HG03045 (cell line): Measurements from ENCODE around the gene ARPC3.
"Not testable (repeated sequence)": the region's sequence is repeated elsewhere in the genome, so short reads cannot be mapped to it uniquely, and the experiment has no call there.

ENCODE experiments used
- ATAC-seq: cut with Tn5 transposase; IDR thresholded peaks from one replicate; pipeline ENCODE4 v1.9.1; 2021; ENCODE audit warnings: mild to moderate bottlenecking, moderate library complexity; ENCODE audit not compliant: unreplicated experiment

Gene ARPC3

DNA sequence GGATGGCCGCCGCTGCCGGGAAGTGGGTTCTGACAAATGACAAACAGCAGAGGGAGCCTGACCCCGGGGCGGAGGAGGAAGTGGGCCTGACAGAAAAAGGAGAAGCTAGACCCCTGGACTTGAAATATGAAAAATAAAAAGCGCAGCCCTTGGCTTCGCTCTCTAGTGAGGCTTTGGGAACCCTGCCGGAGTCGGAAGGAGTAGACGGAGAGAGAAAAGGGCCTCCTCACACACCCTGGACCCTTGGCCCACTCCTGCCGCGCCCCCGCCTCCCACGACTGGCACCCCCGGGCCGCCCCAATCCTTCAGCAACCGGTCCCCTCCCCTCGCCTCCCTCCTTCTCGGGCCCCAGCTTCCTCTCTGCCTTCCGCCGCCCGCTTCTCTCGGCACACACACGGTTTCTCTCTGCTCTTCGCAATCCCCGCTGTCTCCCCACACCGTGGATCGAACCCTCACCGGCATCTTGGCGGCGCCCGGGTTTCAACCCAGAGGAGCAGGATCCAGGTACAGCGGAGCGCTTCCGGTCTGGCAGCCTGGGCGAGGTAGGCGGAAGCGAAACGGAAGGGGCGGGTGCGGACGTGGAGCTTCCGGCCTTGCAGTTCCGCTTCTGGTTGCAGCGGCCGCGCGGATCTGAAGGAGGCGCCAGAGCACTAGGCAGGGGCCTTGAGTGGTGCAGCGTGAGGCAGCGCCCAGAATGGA is at the start of gene ARPC3:
Gene ARPC3 (minus strand): TSS at position 539 of the 699 bp plus-strand sequence. CDS start 77 bp downstream, at position 462.
- peak; percentile 94 for ATAC-seq

DNA sequence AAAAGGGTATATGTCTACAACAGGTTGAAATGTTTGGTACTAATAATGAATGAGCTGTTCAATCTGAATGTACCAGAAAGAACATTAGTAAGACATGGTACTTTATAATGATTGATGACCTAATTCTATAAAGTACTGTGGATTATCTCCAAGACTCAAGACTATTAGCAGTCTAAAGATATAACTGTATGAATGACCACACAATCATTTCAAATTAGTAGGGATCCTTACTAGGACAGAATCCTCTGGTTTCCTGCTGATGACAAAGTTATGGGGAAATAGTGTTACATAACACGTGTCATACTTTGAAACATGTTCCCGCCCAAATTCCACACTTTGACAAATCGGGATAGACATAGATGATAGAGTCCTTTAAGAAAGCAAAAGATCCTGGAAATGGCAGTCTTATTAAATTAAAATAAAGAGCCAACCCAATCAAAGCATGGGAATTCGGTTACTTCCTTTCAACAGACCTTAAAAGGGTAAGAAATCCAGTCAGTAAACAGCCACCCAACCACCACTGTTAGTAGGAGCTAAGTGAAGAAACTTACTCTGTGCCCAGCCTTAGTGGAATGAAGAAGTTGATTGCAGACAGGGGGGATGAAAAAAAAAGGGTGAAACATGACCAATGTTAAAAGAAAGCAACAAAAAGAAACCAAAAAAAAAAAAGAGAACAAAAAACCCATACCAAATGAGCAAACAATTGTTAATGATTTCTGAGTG is 49.0 kb upstream of the ARPC3 start:
- ATAC-seq, result no peak

GRCh38 chr12:110475426-110475825 is 25.3 kb upstream of the ARPC3 start:
- ATAC-seq, result no peak

GRCh38 chr12:110468214-110469048 is 18.3 kb upstream of the ARPC3 start, which contains the start of the genes FAM216A and GPN3:
Gene FAM216A, plus strand, starts transcription at chr12:110468845. Its CDS starts 31 bp downstream, at chr12:110468876.
Gene GPN3, minus strand, starts transcription at chr12:110468257. Its CDS starts 54 bp downstream, at chr12:110468203.
- ATAC-seq, result peak; percentile 76

GRCh38 chr12:110467847-110468213 is 17.7 kb upstream of the ARPC3 start:
- no peak for ATAC-seq

GRCh38 chr12:110466791-110467190 is 16.7 kb upstream of the ARPC3 start:
- no peak for ATAC-seq

DNA sequence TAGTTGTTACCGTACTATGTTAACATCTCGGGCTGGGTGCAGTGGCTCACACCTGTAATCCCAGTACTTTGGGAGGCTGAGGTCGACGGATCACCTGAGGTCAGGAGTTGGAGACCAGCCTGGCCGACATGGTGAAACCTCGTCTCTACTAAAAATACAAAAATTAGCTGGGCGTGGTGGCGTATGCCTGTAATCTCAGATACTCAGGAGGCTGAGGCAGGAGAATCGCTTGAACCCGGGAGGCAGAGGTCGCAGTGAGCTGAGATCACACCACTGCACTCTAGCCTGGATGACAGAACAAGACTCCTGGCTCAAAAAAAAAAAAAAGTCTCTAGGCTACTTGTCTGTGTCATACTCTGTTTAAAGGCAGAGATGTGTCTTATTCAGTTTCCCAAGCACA is 15.6 kb upstream of the ARPC3 start:
- not testable (repeated sequence) for ATAC-seq

DNA sequence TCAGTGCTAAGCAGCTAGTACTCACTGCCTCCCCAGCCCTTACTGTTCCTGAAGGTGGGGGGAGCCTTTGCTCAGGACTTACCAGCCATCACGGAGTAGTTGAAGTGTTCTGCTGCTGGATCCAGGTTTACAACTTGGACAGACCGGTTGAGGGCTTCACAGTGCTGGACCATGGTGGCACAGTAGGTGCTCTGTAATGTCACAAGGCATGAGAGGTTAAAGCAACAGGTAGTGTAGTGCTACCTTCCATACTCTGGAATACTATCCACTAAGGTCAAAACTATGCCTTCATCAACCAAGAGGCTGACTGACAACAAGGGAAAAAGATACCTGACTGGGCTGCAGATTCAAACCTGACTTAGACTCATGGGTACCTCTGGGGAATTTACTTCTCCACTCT is 14.9 kb upstream of the ARPC3 start:
- no peak for ATAC-seq

- ATAC-seq, result not testable (repeated sequence)
These were observed 11.1 kb upstream of the ARPC3 start for GRCh38 chr12:110461189-110461588.

DNA sequence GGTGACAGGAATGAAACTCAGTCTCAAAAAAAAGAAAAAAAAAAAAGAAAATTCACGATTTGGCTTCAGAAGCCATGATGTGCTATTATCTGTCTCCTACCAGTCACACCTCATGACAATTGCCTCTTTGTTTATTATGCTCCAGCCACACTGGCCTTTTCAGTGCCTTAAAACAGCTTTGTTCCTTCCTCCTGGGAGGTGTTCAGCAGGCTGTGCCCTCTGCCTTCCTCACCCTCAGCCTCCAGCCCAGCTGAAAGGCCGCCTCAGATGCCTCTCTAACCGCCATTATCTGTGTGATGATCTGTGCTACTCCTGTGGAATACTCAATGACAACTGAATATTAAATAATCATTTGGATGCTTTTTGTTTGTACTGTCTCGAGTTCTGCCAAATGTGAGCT is 8.6 kb upstream of the ARPC3 start:
- ATAC-seq, result no peak

GRCh38 chr12:110453569-110454296 is 3.6 kb upstream of the ARPC3 start:
- ATAC-seq, result no peak

GRCh38 chr12:110451263-110451662 is 1.1 kb upstream of the ARPC3 start:
- no peak for ATAC-seq

DNA sequence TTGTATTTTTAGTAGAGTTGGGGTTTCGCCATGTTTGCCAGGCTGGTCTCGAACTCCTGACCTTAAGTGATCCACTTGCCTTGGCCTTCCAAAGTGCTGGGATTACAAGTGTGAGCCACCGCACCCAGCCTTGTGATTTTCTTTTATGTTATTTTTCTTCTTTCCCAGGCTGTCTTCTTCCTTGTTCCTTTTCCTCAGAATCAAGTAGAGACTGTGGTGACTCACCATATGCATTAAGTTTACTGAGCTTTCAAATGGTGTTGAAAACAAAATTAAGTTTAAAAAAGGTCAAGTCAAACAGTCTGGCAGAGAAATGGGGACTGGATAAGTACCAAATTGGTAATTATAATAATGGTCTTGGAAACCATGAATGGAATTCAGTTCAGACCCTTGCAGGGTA is 5.7 kb downstream of the ARPC3 start:
- no peak for ATAC-seq

DNA sequence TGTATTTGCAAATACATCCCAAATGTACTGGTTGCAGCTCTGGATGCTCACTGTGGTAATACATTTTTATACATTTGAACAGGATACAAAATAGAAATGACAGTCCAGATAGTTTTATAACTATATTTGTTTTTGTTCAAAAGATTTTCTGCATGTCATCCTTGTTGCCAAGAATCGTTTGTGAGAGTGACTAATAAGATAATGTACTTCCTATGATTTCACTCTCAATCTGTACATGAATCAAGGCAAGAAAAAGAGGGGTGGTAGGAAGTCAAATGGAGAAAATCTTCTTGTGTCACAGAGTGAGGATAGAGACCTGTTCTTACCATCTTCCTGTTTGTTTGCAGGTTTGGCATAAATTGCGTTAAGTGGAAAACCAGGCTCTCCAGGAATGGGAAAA is 13.9 kb downstream of the ARPC3 start:
- no peak for ATAC-seq

DNA sequence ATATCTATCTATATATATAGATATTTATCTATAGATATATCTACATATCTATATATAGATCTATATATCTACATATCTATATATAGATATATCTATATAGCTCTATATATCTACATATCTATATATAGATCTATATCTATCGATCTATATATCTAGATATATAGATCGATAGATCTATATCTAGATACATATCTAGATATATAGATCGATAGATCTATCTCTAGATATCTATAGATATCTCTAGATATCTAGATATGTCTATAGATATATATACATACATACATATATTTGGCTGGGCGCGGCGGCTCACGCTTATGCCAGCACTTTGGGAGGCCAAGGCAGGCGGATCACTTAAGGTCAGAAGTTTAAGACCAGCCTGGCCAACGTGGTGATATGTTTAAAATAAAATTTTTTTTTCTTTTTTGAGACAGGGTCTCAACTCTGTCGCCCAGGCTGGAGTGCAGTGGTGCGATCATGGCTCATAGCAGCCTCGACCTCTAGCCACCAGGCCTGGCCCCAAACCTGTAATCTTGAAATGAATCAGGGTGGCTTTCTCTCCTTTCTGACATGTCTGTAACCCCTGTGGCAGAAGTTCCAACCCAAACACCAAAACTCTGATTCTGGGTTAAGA is 18.1 kb downstream of the ARPC3 start:
- no peak for ATAC-seq

GRCh38 chr12:110429676-110430075 is 20.5 kb downstream of the ARPC3 start:
- not testable (repeated sequence) for ATAC-seq

DNA sequence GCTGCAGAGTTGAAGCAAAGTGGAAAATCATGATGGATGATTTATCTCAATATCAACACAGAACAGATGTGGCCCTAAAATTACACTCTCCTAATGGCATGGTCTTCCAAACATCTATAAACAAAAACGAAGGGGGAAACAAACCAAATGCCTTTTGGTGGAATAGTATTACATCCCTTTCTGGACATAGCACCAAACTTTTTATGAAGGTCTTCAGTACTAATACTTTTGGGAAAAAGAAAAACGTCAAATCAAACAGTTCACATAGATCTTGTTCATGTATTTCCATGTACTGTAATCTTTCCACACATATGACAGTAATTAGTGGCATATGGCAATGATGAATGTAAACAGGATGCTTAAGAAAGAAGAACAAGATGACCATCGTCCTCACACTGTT is 23.7 kb downstream of the ARPC3 start:
- no peak for ATAC-seq

- no peak for ATAC-seq
These were observed 25.9 kb downstream of the ARPC3 start for GRCh38 chr12:110424237-110424636.

DNA sequence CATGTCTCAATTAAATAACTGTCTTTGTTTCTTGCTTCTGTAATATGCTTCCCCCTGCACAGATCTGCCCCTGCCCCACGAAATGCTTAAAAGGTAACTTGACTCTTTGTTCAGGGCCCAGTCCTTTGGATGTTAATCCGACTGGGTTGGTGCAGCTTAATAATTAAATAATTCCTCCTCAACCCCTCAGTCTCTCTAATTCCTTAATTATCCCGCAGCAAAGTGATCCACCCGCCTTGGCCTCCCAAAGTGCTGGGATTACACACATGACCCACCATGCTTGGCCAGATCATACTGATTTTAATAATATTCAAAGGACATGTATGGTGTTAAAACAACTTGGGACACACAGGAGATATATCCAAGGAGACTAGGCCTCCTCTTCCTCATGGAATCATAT is 28.4 kb downstream of the ARPC3 start:
- no peak for ATAC-seq

- no peak for ATAC-seq
These were observed 28.9 kb downstream of the ARPC3 start for GRCh38 chr12:110421159-110421661.
